AG09309 (cell line): Measurements from ENCODE around the gene BAHCC1.
"Not testable (repeated sequence)": the region's sequence is repeated elsewhere in the genome, so short reads cannot be mapped to it uniquely, and the experiment has no call there.

Experiments
- DNase-seq: peaks from one replicate; pipeline ENCODE4 v3.0.0-alpha.2; 2010; ENCODE audit warnings: low read depth
- H3K4me3 ChIP-seq: 2 replicates; pipeline ENCODE4 v1.5.1; 2011; ENCODE audit warnings: mild to moderate bottlenecking, low read depth, low read length, moderate library complexity; ENCODE audit not compliant: control insufficient read depth
- CTCF ChIP-seq: IDR thresholded peaks from 2 replicates; pipeline ENCODE4 v1.5.1; 2011; ENCODE audit warnings: mild to moderate bottlenecking, low read depth, low read length, inconsistent platforms; ENCODE audit not compliant: insufficient read depth, control insufficient read depth; ENCODE audit errors: missing control alignments

The BAHCC1 gene

GRCh38 chr17:81349397-81350319 is 45.6 kb upstream of the BAHCC1 start:
- H3K4me3 ChIP-seq: no peak overlapping the region
- no peak for TF ChIP-seq CTCF
- no peak for DNase-seq

GRCh38 chr17:81350320-81350890 is 44.9 kb upstream of the BAHCC1 start:
- no peak overlapping the region for H3K4me3 ChIP-seq
- no peak for DNase-seq
- no peak for TF ChIP-seq CTCF

- H3K4me3 ChIP-seq, DNase-seq: not testable (repeated sequence)
Observed at GRCh38 chr17:81351329-81352052, 43.8 kb upstream of the BAHCC1 start.

- DNase-seq: not testable (repeated sequence)
Observed at GRCh38 chr17:81352056-81352455, 43.2 kb upstream of the BAHCC1 start.

GRCh38 chr17:81354252-81354953 is 40.9 kb upstream of the BAHCC1 start:
- H3K4me3 ChIP-seq: no peak overlapping the region
- DNase-seq: no peak
- TF ChIP-seq CTCF: no peak

More at GRCh38 chr17:81352056-81352455, 43.2 kb upstream of the BAHCC1 start:
- not testable (repeated sequence) for H3K4me3 ChIP-seq

GRCh38 chr17:81354954-81355347 is 40.3 kb upstream of the BAHCC1 start:
- no peak for TF ChIP-seq CTCF
- DNase-seq: no peak
- no peak overlapping the region for H3K4me3 ChIP-seq

GRCh38 chr17:81359218-81359617 is 36.0 kb upstream of the BAHCC1 start:
- no peak for TF ChIP-seq CTCF
- DNase-seq: no peak
- no peak overlapping the region for H3K4me3 ChIP-seq

- not testable (repeated sequence) for DNase-seq, H3K4me3 ChIP-seq
Observed at GRCh38 chr17:81362001-81362400, 33.3 kb upstream of the BAHCC1 start.
